ENCODE data around the gene DVL3.
"Not testable (repeated sequence)": the region's sequence is repeated elsewhere in the genome, so short reads cannot be mapped to it uniquely, and the experiment has no call there.

Gene DVL3

DNA sequence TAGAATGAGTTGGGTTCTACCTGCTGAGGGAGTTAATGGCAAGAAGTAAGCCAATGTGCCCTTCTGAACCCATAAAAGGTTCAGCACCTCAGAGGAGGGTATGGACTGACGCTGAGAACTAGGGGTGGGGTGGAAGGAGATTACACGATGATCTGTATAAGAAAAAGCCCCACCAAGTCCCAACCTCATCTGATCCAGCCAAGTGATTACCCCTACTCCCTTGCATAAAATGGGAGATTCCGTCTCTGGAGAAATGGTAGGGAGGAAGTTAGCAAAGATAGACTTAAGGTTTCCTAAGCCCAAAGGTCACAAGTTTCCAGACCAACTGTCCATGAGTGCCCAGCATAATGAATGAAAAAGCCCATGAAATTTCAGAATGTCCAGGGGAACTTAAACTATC, 7.1 kb upstream of the DVL3 start:
- CTCF ChIA-PET: no interaction called here
- POLR2A ChIA-PET (ENCODE audit: low non-redundant PET): no interaction called here
- TF ChIP-seq, protein P1, sequence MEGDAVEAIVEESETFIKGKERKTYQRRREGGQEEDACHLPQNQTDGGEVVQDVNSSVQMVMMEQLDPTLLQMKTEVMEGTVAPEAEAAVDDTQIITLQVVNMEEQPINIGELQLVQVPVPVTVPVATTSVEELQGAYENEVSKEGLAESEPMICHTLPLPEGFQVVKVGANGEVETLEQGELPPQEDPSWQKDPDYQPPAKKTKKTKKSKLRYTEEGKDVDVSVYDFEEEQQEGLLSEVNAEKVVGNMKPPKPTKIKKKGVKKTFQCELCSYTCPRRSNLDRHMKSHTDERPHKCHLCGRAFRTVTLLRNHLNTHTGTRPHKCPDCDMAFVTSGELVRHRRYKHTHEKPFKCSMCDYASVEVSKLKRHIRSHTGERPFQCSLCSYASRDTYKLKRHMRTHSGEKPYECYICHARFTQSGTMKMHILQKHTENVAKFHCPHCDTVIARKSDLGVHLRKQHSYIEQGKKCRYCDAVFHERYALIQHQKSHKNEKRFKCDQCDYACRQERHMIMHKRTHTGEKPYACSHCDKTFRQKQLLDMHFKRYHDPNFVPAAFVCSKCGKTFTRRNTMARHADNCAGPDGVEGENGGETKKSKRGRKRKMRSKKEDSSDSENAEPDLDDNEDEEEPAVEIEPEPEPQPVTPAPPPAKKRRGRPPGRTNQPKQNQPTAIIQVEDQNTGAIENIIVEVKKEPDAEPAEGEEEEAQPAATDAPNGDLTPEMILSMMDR (conservative IDR thresholded peaks at IDR 0.05; ENCODE audit: low read depth): no peak
- DNase-seq (ENCODE audit: low spot score): no peak
- no peak overlapping the region for H3K27ac ChIP-seq

DNA sequence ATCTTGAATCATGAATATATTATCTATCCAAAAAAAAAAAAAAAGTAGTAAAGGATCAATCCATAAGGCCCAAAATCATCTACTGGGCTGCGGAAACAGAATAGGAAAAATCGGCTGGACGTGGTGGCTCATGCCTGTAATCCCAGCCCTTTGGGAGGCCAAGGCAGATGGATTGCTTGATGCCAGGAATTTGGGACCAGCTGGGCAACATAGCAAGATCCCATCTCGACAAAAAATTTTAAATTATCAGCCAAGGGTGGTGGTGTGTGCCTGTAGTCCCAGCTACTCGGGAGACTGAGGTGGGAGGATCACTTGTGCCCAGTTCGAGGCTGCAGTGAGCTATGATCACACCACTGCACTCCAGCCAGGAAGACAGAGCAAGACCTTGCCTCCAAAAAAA, 6.1 kb upstream of the DVL3 start:
- ChIA-PET POLR2A (ENCODE audit: low non-redundant PET) (no interaction called here), CTCF (interaction anchor here (0.6 kb wide), 1 partner anchor 92 kb away, joined by 3 read pairs; no protein-coding TSS in a partner anchor)
- TF ChIP-seq, protein P1 (conservative IDR thresholded peaks at IDR 0.05; ENCODE audit: low read depth): no peak
- no peak for DNase-seq (ENCODE audit: low spot score)
- no peak overlapping the region for H3K27ac ChIP-seq

DNA sequence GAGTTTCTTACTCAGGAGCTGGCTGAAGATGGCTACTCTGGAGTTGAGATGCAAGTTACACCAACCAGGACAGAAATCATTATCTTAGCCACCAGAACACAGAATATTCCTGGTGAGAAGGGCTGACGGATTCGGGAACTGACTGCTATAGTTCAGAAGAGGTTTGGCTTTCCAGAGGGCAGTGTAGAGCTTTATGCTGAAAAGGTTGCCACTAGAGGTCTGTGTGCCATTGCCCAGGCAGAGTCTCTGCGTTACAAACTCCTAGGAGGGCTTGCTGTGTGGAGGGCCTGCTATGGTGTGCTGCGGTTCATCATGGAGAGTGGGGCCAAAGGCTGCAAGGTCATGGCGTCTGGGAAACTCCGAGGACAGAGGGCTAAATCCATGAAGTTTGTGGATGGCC, 5.4 kb upstream of the DVL3 start:
- CTCF ChIA-PET: interaction anchor here (0.8 kb wide), 1 partner anchor 92 kb away, joined by 3 read pairs; no protein-coding TSS in a partner anchor
- H3K27ac ChIP-seq; DNase-seq (ENCODE audit: low spot score); POLR2A ChIA-PET (ENCODE audit: low non-redundant PET): not testable (repeated sequence)

DNA sequence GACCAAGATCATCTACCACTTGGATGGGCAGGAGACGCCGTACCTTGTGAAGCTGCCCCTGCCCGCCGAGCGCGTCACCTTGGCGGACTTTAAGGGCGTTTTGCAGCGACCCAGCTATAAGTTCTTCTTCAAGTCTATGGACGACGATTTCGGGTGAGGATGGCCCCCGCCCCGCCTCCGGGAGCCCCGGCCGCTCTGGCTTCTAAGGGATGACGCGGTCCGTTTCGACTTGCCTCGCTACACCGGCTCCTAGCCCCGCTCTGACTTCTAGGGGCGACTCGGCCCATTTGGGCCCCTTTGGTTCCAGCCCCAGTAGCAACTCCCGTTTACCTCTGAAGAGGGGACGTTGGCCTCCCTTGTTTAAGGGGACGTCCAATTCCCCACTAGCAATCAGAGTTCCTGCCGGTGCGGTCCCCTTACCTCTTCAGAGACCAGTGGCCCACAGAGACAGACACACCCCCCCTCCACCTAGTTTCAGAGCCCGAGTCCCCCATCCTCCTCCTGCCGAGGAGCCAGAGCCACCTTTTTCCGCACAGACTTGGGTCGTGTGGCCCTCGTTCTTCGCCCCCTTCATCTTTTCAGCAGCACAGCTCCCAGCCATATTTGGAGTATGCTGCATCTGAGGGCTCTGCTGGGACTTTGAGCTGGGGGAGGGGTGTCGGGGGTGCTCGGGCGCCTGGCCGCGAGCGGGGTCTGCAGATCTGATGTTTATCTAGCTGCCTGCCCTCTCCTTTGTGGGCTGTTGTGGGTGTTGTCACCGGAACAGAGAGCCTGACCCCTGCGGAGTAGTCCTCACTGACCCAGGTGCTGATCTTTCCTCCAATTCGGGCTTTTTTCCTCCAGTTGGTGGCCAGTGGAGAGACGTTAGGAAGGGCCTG, 706 bp downstream of the DVL3 start:
- TF ChIP-seq, protein P1 (conservative IDR thresholded peaks at IDR 0.05; ENCODE audit: low read depth): no peak
- ChIA-PET POLR2A (ENCODE audit: low non-redundant PET) (no interaction called here), CTCF (interaction anchor here (0.6 to 1.1 kb wide), 5 partner anchors 25 to 260 kb away, joined by 3 to 6 read pairs (median 4); no protein-coding TSS in a partner anchor)
- peak; percentile 35 for DNase-seq (ENCODE audit: low spot score)
- H3K27ac ChIP-seq: peak overlapping the region; percentile 95

DNA sequence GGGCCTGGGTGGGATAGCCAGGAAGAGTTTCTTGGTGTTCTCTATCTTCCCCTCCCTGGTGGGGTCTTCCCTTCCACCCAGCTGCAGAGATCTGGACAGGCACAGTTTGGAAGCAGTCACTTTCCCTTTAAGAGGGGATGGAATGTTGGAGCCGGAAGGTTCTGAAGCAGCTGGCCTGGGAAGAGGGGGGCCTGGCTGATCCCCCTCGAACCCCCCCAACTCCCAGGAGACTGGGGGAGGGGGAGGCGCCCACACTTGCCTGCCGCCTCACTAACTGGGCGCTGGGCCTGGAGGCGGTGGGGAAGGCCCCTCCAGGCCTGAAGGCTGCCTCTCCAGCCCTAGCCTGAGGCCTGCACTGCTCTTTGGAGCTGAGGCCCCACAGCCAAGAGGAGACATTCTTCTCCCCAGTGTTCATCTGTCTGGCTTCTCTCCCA, 1.4 kb downstream of the DVL3 start:
- peak; percentile 36 for DNase-seq (ENCODE audit: low spot score)
- ChIA-PET CTCF (interaction anchor here (1.1 kb wide), 1 partner anchor 261 kb away, joined by 6 read pairs; no protein-coding TSS in a partner anchor), POLR2A (ENCODE audit: low non-redundant PET) (no interaction called here)
- TF ChIP-seq, protein P1 (conservative IDR thresholded peaks at IDR 0.05; ENCODE audit: low read depth): no peak
- peak overlapping the region; percentile 95 for H3K27ac ChIP-seq

DNA sequence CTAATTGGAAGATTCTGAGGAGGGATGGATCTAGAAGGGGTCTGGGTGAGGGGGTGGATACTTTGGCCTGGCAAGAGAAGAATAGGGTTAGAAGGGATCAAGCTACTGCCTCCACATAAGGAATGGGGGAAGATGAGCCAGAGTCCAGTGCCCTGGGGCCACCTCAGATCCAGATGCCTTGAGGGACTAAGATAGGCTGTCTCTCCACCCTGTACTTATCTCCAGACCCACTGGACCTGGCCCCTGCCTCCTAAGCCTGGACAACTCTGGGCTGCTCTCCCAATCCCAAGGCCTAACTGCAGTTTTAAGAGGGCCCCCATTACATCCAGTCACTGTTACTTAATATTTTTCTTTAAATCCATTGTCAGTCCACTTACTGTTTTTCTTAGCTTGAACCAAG, 2.0 kb downstream of the DVL3 start:
- TF ChIP-seq, protein P1 (conservative IDR thresholded peaks at IDR 0.05; ENCODE audit: low read depth): no peak
- POLR2A ChIA-PET (ENCODE audit: low non-redundant PET): no interaction called here
- peak overlapping the region; percentile 95 for H3K27ac ChIP-seq
- DNase-seq (ENCODE audit: low spot score): no peak
- CTCF ChIA-PET: no interaction called here

DNA sequence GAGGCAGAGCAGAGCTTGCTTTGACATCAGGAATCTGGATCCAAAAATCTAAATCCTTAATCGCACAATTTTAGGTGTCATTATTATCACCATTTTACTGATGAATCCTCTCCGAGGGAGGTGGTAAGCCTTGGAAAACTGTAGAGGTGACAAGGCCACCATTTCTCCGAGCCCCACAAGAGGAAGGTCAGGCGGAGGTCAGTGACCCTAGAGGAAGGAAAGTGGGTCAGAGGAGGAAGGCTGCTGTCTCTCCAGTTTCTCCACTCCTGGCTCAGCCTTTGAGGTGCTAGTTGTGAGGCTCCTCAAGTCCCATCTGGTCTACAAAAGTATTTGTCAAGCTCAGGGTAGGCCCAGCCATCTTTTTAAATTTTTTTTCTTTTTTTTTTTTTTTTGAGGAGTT, 3.2 kb downstream of the DVL3 start:
- CTCF ChIA-PET: interaction anchor here (0.8 kb wide), 1 partner anchor 266 kb away, joined by 3 read pairs; no protein-coding TSS in a partner anchor
- TF ChIP-seq, protein P1 (conservative IDR thresholded peaks at IDR 0.05; ENCODE audit: low read depth): no peak
- no peak overlapping the region for H3K27ac ChIP-seq
- DNase-seq (ENCODE audit: low spot score): no peak
- POLR2A ChIA-PET (ENCODE audit: low non-redundant PET): interaction anchor here (0.7 kb wide), 2 partner anchors 13 to 19 kb away, joined by 4 read pairs; no protein-coding TSS in a partner anchor
